Neuronal stem cell (in vitro differentiated cells): ENCODE measurements around the gene BRI3BP.
"Not testable (repeated sequence)": the region's sequence is repeated elsewhere in the genome, so short reads cannot be mapped to it uniquely, and the experiment has no call there.

Experiments used
- DNase-seq: peaks from one replicate; pipeline ENCODE4 v3.0.0-alpha.2; 2013; ENCODE audit warnings: low spot score
- H2AFZ ChIP-seq: one replicate; pipeline ENCODE4 v1.6.1; 2013; ENCODE audit warnings: mild to moderate bottlenecking, low read length, inconsistent platforms
- H2AK5ac ChIP-seq: 2 replicates; pipeline ENCODE4 v1.6.1; 2013; ENCODE audit warnings: low read depth, mild to moderate bottlenecking, inconsistent platforms, low read length, moderate library complexity, mixed read lengths
- H2BK120ac ChIP-seq: 2 replicates; pipeline ENCODE4 v1.6.1; 2013; ENCODE audit warnings: low read depth, mild to moderate bottlenecking, inconsistent platforms, low read length, moderate library complexity, mixed read lengths
- H2BK12ac ChIP-seq: one replicate; pipeline ENCODE4 v1.6.1; 2013; ENCODE audit warnings: low read length, inconsistent platforms
- H2BK15ac ChIP-seq: 2 replicates; pipeline ENCODE4 v1.6.1; 2013; ENCODE audit warnings: mild to moderate bottlenecking, low read length, inconsistent platforms, mixed read lengths
- H2BK5ac ChIP-seq: one replicate; pipeline ENCODE4 v1.6.1; 2013; ENCODE audit warnings: inconsistent platforms, mild to moderate bottlenecking, low read length, moderate library complexity
- H3K14ac ChIP-seq: one replicate; pipeline ENCODE4 v1.6.1; 2013; ENCODE audit warnings: low read length, inconsistent platforms
- H3K18ac ChIP-seq: 2 replicates; pipeline ENCODE4 v1.6.1; 2013; ENCODE audit warnings: low read length, inconsistent platforms
- H3K23ac ChIP-seq: 2 replicates; pipeline ENCODE4 v1.6.1; 2013; ENCODE audit warnings: low read depth, mild to moderate bottlenecking, mixed read lengths, low read length, inconsistent platforms; ENCODE audit not compliant: poor library complexity
- H3K27ac ChIP-seq: replicated peaks from 3 replicates; pipeline ENCODE4 v1.5.1; 2013; ENCODE audit warnings: low read length, inconsistent platforms
- H3K27me3 ChIP-seq, 3 experiments: 2 replicates each; pipeline ENCODE4 v1.6.1; 2013; ENCODE audit warnings: low read length in 3 of 3, mild to moderate bottlenecking in 2 of 3, inconsistent platforms in 1 of 3, low read depth in 1 of 3, mixed read lengths in 1 of 3, moderate library complexity in 1 of 3; ENCODE audit not compliant: control insufficient read depth in 3 of 3, insufficient read depth in 3 of 3
- H3K36me3 ChIP-seq, 2 donors: replicated peaks in 1 of 2; 2 replicates each; pipeline ENCODE4 v1.6.1; 2013; ENCODE audit warnings: low read length in 2 of 2; ENCODE audit not compliant: control insufficient read depth in 2 of 2, insufficient read depth in 2 of 2
- H3K4ac ChIP-seq: 2 replicates; pipeline ENCODE4 v1.6.1; 2013; ENCODE audit warnings: inconsistent platforms, mild to moderate bottlenecking, low read length, moderate library complexity
- H3K4me1 ChIP-seq, 2 donors: 1 replicate in 1 of 2; 2 replicates in 1 of 2; pipeline ENCODE4 v1.6.1; 2013; ENCODE audit warnings: low read length in 2 of 2, low read depth in 1 of 2; ENCODE audit not compliant: control insufficient read depth in 2 of 2, insufficient read depth in 1 of 2
- H3K4me2 ChIP-seq: one replicate; pipeline ENCODE4 v1.6.1; 2013; ENCODE audit warnings: mild to moderate bottlenecking, low read length, inconsistent platforms; ENCODE audit not compliant: insufficient read depth, poor library complexity, severe bottlenecking
- H3K4me3 ChIP-seq, 2 donors: 2 replicates each; pipeline ENCODE4 v1.5.1; 2013; ENCODE audit warnings: low read length in 2 of 2, mild to moderate bottlenecking in 2 of 2, inconsistent platforms in 1 of 2, moderate library complexity in 1 of 2
- H3K79me1 ChIP-seq: one replicate; pipeline ENCODE4 v1.6.1; 2013; ENCODE audit warnings: low read depth, mild to moderate bottlenecking, inconsistent platforms, low read length, moderate library complexity
- H3K9ac ChIP-seq: one replicate; pipeline ENCODE4 v1.6.1; 2013; ENCODE audit warnings: mild to moderate bottlenecking, low read depth, low read length, inconsistent platforms; ENCODE audit not compliant: poor library complexity
- H3K9me3 ChIP-seq, 2 donors: replicated peaks in 1 of 2; 2 replicates each; pipeline versions ENCODE3 to v1.6.1; 2013; ENCODE audit warnings: low read length in 2 of 2, mild to moderate bottlenecking in 2 of 2, inconsistent platforms in 1 of 2, low read depth in 1 of 2, mixed read lengths in 1 of 2, moderate library complexity in 1 of 2; ENCODE audit not compliant: control insufficient read depth in 2 of 2, insufficient read depth in 1 of 2
- H4K8ac ChIP-seq: one replicate; pipeline ENCODE4 v1.6.1; 2013; ENCODE audit warnings: low read depth, mild to moderate bottlenecking, inconsistent platforms, low read length, moderate library complexity
- H4K91ac ChIP-seq: one replicate; pipeline ENCODE4 v1.6.1; 2013; ENCODE audit warnings: low read length, low read depth, mild to moderate bottlenecking, inconsistent platforms; ENCODE audit not compliant: poor library complexity
- WGBS, 2 donors: extraction: QIAGEN DNeasy Blood & Tissue Kit; methylation state at CpG; one replicate each; pipeline ENCODE4 v1.1.7; 2013; ENCODE audit warnings: missing lambda C conversion rate in 2 of 2, mixed read lengths in 1 of 2; ENCODE audit not compliant: insufficient read length in 2 of 2, insufficient replicate concordance in 1 of 2; ENCODE audit errors: extremely low coverage in 2 of 2; 5-methylcytosine and 5-hydroxymethylcytosine counted together

BRI3BP gene

GRCh38 chr12:125057708-125058107 is 64.3 kb downstream of the BRI3BP start:
- no peak overlapping the region for H2BK120ac ChIP-seq
- no peak overlapping the region for H2AFZ ChIP-seq
- H3K4ac ChIP-seq: no peak overlapping the region
- H3K4me1 ChIP-seq: no peaks in the 10 kb centered on the region
- no peak overlapping the region for H2BK15ac ChIP-seq
- no peak overlapping the region for H3K4me3 ChIP-seq
- H3K14ac ChIP-seq: no peak overlapping the region
- H3K36me3 ChIP-seq: no peaks in the 10 kb centered on the region
- H3K9me3 ChIP-seq: peaks cover 2 to 5% of the 10 kb centered on the region in 2 donors
- no peak overlapping the region for H4K91ac ChIP-seq
- WGBS, 2 donors: no CpG with 5 or more reads among the region's 5 CpGs
- DNase-seq: no peak
- no peak overlapping the region for H3K4me2 ChIP-seq
- no peak overlapping the region for H3K23ac ChIP-seq
- no peak overlapping the region for H3K27ac ChIP-seq
- no peak overlapping the region for H2AK5ac ChIP-seq
- H3K18ac ChIP-seq: no peak overlapping the region
- H4K8ac ChIP-seq: no peak overlapping the region
- H2BK5ac ChIP-seq: no peak overlapping the region
- peaks cover 0 to 4% (median 0%) of the 10 kb centered on the region in 3 experiments for H3K27me3 ChIP-seq
- peaks cover 3% of the 10 kb centered on the region for H3K79me1 ChIP-seq
- no peak overlapping the region for H2BK12ac ChIP-seq
- no peak overlapping the region for H3K9ac ChIP-seq

DNA sequence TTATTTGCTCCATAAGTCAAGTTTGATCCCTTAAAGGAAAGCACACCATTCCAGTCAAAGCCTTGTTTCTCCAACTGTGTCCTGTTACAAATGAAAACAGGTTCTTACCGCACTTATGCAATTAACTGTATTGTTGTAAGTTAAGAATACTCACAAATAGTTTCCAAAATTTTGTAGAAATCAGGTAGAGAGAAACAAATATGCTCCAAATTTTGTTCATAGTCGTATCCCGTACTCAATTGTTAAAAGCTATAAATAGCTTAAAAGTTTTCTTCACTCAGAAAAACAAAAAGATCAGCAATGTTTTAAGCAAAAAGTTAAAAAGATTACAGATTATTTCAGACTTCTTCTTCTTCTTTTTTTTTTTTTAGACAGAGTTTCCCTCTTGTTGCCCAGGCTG is 67.8 kb downstream of the BRI3BP start:
- H3K4me2 ChIP-seq: no peak overlapping the region
- H3K79me1 ChIP-seq: peaks cover 5% of the 10 kb centered on the region
- WGBS, 2 donors: no CpG with 5 or more reads among the region's 3 CpGs
- no peak overlapping the region for H2AK5ac ChIP-seq
- H3K14ac ChIP-seq: no peak overlapping the region
- H3K27ac ChIP-seq: no peak overlapping the region
- peaks cover 6 to 12% of the 10 kb centered on the region in 2 donors for H3K4me1 ChIP-seq
- peaks cover 0 to 17% (median 0%) of the 10 kb centered on the region in 3 experiments for H3K27me3 ChIP-seq
- H3K4me3 ChIP-seq: no peak overlapping the region
- H3K9ac ChIP-seq: no peak overlapping the region
- H2AFZ ChIP-seq: no peak overlapping the region
- no peak overlapping the region for H4K8ac ChIP-seq
- no peak overlapping the region for H4K91ac ChIP-seq
- no peak overlapping the region for H2BK5ac ChIP-seq
- DNase-seq: no peak
- H2BK120ac ChIP-seq: no peak overlapping the region
- peaks cover 0 to 5% of the 10 kb centered on the region in 2 donors for H3K9me3 ChIP-seq
- no peaks in the 10 kb centered on the region for H3K36me3 ChIP-seq
- no peak overlapping the region for H3K4ac ChIP-seq
- H2BK15ac ChIP-seq: no peak overlapping the region
- no peak overlapping the region for H2BK12ac ChIP-seq
- H3K18ac ChIP-seq: no peak overlapping the region
- H3K23ac ChIP-seq: no peak overlapping the region

- H2BK120ac ChIP-seq, H2AFZ ChIP-seq, H3K14ac ChIP-seq, H3K18ac ChIP-seq, H3K79me1 ChIP-seq, H2AK5ac ChIP-seq, H3K4me3 ChIP-seq, H4K8ac ChIP-seq, H2BK15ac ChIP-seq, H3K4me2 ChIP-seq, H3K23ac ChIP-seq, H2BK5ac ChIP-seq, H3K9ac ChIP-seq, H3K4ac ChIP-seq, H4K91ac ChIP-seq, H2BK12ac ChIP-seq, DNase-seq, H3K36me3 ChIP-seq, H3K9me3 ChIP-seq, H3K27ac ChIP-seq: not testable (repeated sequence)
- peaks cover 12% of the 10 kb centered on the region in 2 donors for H3K4me1 ChIP-seq
- no CpG with 5 or more reads among the region's 4 CpGs for WGBS, 2 donors
- peaks cover 0 to 17% (median 0%) of the 10 kb centered on the region in 3 experiments for H3K27me3 ChIP-seq
Measured at GRCh38 chr12:125063522-125063921, 70.1 kb downstream of the BRI3BP start.

- H2BK120ac ChIP-seq: no peak overlapping the region
- H4K91ac ChIP-seq: no peak overlapping the region
- no peak overlapping the region for H3K18ac ChIP-seq
- peaks cover 0 to 6% of the 10 kb centered on the region in 2 donors for H3K36me3 ChIP-seq
- no peak for DNase-seq
- H3K9me3 ChIP-seq: peaks cover 0 to 5% of the 10 kb centered on the region in 2 donors
- H3K9ac ChIP-seq: no peak overlapping the region
- peaks cover 0 to 17% (median 0%) of the 10 kb centered on the region in 3 experiments for H3K27me3 ChIP-seq
- peaks cover 7% of the 10 kb centered on the region for H3K79me1 ChIP-seq
- H3K23ac ChIP-seq: no peak overlapping the region
- H2BK12ac ChIP-seq: no peak overlapping the region
- H3K4me1 ChIP-seq: peaks cover 12 to 13% of the 10 kb centered on the region in 2 donors
- H2AK5ac ChIP-seq: no peak overlapping the region
- H4K8ac ChIP-seq: no peak overlapping the region
- H2BK5ac ChIP-seq: no peak overlapping the region
- no peak overlapping the region for H3K4ac ChIP-seq
- H2BK15ac ChIP-seq: no peak overlapping the region
- H3K4me2 ChIP-seq: peak overlapping the region; percentile 77
- no peak overlapping the region for H3K14ac ChIP-seq
- peak overlapping the region in 1 of 2 donors; percentile 69 for H3K4me3 ChIP-seq
- no peak overlapping the region for H3K27ac ChIP-seq
- H2AFZ ChIP-seq: peak overlapping the region; percentile 100
- WGBS, 2 donors: no CpG with 5 or more reads among the region's 5 CpGs
Measured at GRCh38 chr12:125064492-125064891, 71.0 kb downstream of the BRI3BP start.
